HG03342 (cell line): ENCODE results near the gene M6PR.
A peak's percentile ranks its signal among the peaks of the same experiment; 100 is the strongest.
"Not testable (repeated sequence)": the region's sequence is repeated elsewhere in the genome, so short reads cannot be mapped to it uniquely, and the experiment has no call there.

Experiments used
- ATAC-seq: cut with Tn5 transposase; IDR thresholded peaks from one replicate; pipeline ENCODE4 v1.9.1; 2021; ENCODE audit warnings: mild to moderate bottlenecking, moderate library complexity; ENCODE audit not compliant: unreplicated experiment

The M6PR gene

DNA sequence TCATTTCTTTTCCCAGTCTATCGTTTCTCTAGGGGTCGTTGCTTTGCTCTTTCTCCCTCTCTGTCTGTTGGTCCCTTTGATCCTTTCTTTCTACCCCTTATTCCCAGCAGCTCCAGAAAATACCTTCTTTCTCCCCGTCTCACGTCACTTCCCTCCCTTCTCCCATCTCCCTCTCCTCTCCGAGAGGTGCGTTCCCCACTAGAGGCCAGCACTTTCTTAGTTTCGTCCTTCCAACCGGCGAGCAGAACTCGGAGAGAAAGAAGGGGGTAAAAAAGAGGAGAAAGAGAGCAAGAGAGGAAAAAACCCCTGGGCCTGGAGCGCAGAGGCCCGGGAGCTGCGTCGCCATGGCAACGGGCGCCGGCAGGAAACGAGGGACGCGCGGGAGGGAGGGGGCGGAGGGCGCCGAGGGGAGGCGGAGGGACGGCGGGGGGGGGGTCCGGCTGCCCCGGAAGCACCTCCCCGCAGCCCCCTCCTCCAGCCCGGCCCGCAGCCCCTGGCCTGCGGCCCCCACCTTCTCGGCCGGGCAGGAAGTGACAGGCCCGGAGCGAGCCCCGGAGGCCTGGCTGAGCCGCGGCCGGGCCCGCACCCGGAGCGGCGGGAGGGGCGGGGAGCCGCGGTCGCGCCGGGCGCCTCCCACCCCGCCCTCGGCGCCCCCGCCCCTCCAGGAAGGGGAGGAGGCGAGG, 35.3 kb downstream of the M6PR start, which contains the start of gene PHC1:
PHC1 (plus strand) TSS at position 477 of the 683 bp plus-strand sequence. CDS start 3,169 bp downstream, outside the sequence.
- peak; percentile 55 for ATAC-seq

DNA sequence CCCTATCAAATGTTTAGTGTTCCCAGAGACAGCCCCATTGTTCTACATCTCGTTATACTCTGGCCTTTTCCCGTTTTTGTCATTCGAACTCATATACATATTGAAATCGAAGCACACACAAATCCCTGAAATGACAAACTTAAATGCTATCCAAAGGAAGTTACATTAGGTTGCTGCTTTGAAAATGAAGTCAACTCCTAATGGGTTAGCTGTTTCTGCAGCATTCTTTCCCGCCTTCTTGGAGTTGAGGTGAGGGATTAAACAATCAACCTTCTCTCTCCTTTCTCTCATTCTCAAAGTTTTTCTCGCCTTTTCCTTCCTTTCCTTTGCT, 35.8 kb downstream of the M6PR start:
- ATAC-seq: no peak

DNA sequence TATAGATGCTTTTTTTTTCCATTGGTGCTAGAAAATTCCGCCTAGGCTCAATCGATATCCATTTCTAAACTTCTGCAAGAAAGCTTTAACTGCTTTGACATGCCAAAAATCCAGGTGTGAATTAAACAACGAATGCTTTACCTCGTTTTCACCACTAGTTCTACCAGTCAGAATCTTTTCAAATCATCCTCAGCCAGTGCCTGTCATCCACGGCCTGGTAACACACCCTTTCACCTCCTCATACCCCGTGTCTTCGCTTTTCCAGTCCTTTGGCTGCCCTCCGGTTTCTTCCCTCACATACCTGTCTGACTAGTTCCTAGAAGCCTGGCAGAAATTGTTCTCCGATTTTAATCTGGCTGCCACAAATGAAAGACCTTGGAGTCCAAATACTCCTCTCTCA, 36.5 kb downstream of the M6PR start:
- no peak for ATAC-seq

DNA sequence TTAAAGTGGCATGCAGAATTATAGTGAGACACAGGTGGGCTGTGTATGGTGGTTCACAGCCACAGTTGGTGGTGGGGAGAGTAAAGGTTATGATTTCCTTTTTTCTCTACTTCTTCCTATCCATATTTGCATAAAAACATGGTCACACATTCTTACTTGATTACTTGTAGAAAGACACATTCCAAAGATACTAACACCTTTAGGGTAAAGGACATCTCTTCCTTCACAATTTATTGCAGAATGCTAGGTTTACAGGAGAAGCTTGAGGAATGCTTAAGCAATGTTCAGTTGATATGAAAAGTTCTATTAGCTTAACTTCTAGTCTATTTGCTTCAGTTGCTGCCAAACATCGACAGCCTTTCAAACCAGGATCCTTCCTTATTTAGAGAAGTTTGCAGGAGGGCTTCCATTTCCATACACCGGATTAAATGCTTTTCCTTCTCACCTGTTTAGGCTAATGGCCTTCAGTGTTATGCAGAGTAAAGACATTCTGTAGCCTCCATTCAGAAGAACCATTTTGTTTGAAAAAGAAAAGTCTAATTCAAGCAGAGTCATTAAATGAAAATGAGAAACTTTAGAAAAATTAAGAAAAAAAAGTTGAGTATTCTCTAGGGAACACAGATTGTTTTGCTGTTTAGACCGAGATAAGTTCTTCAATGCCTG, 37.7 kb downstream of the M6PR start:
- no peak for ATAC-seq

DNA sequence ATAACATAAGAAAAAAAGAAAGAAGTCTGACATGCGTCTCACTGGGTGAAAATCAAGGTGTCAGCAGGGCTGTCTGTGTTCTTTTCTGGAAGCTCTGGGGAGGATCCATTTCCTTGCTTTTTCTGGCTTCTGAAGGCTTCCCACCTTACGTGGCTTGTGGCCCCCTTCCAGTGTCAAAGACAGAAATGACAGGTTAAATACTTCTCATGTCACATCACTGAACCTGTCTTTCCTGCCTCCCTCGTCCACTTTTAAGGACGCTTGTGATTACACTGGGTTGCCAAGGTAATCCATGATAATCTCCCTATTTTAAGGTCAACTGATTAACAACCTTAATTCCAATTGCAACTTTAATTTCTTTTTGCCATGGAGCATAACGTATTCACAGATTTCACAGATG, 39.7 kb downstream of the M6PR start:
- no peak for ATAC-seq

DNA sequence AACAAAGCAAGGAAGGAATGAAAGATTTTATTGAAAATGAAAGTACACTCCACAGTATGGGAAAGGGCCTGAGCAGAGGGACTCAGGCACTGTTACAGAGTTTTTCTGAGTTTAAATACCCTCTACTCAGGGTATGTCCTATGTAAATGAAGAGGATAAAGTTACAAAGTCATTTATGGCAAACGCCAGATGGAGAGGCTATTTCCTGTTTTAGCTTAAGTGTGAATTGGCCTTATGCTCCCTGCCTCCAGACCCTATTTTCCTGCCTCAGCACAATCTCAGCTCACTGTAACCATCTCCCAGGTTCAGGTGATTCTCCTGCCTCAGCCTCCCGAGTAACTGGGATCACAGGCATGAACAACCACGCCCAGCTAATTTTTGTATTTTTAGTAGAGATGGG, 41.9 kb downstream of the M6PR start:
- no peak for ATAC-seq

DNA sequence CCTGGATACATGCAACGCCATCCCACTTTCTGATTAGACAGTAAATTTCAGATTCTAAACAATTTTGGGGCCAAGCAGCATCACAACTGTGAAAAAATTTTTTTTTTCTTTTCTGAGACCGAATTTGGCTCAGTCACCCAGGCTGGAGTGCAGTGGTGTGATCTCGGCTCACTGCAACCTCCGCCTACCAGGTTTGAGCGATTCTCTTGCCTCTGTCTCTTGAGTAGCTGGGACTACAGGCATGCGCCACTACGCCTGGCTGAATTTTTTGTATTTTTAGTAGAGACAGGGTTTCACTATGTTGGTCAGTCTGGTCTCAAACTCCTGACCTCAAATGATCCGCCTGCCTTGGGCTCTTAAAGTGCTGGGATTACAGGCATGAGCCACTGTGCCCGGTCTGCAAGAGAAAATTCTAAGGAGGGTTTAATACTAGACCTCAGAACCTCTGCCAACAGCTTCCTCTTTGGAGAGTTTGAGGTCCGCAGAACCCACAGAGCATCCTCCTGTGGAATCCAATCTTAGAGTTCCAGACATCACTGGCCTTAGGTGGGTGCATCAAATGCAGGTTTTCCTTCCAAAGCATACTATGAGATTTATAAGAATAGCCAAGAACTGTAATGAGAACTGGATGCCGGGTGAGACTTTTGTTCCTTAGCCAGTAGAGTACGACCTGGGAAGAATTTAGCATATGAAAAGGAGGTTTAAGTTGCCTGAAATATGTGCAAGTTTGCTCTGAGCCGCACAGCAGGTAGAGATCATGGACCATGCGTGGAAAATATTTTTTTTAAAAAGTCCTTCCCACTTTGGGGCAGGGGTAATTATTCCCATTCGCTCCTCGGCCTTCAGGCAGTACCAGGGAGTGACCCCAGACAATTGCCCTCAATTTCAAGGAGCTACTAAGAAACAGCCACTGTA, 42.9 kb downstream of the M6PR start:
- ATAC-seq: no peak

DNA sequence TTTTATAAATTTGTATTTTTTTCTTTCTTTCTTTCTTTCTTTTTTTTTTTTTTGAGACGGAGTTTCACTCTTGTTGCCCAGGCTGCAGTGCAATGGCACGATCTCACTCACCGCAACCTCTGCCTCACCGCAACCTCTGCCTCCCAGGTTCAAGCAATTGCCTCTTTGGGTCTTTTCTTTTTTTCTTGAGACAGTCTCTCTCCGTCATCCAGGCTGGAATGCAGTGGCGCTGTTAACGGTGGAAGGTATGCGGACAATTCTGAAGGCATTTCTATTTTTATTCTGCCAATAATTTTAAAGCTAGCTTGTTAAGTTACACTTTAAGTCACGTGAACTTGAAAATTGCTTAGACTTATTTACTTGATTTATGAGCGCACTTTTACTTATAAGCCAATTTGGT, 43.9 kb downstream of the M6PR start:
- no peak for ATAC-seq

DNA sequence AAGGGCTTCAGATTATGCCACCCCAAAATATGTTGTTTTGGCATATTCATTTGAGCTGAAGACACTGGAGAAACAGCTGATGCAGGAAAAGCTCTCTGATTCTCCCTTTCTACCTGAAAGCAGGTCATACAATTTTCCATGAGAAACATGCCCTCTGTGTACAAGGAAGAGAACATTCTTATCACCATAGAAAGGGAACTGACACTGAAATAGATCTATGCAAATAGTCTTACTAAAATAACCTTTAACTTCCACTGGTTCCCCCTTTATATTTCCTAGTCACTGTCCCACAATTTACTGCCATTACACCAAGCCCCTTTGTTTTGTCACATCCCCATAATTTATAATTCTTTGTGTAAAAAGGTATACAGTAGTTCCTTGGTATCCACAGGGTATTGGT, 44.8 kb downstream of the M6PR start:
- no peak for ATAC-seq

DNA sequence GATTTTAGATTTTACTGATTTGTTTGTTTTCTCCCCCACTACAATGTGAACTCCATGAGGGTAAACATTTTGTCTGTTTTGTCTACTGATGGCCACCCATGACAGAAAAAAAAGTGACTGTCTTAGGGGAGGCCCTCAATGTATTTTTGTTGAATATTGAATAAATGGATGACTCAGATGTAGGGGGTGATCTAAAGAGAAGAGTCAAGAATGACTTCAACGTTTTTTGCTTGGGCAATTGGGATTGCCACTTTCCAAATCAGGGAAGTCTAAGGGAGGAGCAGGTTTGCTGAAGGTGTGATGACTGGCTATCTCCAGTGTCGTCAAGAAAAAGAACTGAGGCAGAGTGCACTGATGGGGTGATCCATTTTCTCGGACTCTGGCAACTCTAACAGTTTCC, 45.8 kb downstream of the M6PR start:
- ATAC-seq: no peak

DNA sequence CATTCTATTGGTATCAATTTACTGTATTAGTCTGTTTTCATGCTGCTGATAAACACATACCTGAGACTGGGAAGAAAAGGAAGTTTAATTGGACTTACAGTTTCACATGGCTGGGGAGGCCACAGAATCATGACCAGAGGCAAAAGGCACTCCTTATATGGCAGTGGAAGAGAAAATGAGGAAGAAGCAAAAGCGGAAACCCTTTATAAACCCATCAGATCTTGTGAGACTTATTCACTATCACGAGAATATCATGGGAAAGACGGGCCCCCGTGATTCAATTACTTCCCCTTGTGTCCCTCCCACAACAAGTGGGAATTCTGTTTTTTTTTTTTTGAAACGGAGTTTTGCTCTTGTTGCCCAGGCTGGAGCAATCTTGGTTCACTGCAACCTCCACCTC, 46.7 kb downstream of the M6PR start:
- ATAC-seq: not testable (repeated sequence)

DNA sequence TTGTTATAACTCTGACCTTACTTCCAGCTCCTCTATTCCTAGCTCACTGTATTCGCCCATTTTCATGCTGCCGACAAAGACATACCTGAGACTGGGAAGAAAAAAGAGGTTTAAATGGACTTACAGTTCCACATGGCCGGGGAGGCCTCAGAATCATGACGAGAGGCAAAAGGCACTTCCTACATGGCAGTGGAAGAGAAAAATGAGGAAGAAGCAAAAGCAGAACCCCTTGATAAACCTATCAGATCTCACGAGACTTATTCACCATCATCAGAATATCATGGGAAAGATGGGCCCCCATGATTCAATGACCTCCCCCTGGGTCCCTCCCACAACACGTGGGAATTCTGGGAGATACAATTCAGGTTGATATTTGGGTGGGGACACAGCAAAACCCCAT, 49.6 kb downstream of the M6PR start:
- ATAC-seq: no peak

DNA sequence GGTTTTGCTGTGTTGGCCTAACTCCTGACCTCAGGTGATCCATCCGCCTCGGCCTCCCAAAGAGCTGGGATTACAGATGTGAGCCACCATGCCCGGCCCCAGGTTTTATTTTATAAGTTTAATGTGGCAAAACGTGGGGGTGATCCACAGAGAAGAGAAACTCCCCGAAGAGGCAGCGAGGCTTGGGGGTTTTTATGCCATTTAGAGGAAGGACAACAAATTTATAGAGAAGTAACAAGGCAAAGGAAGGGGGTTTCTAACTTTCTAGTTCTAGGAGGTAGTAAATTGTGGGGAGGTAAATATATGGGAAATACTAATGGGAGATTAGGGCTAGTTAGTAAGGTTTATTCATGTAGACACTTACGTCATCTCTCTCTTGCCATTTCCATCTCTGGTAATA, 52.4 kb downstream of the M6PR start:
- ATAC-seq: no peak

DNA sequence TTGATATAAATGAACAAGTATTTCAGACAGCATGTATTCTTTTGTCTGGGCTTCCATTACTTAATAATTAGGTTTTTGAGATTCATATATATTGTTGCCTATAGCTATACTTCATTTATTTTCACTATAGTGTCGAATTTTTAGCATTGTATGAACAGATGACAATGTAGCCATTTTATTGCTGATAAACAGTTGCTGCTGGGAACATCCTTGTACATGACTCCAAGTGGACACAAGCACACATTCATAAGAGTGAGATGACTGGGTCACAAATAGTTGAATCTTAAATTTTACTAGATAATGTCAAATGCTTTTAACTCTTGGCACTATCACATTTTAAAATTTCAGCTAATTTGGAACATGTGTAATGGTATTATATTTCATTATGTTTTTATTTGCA, 54.5 kb downstream of the M6PR start:
- no peak for ATAC-seq

DNA sequence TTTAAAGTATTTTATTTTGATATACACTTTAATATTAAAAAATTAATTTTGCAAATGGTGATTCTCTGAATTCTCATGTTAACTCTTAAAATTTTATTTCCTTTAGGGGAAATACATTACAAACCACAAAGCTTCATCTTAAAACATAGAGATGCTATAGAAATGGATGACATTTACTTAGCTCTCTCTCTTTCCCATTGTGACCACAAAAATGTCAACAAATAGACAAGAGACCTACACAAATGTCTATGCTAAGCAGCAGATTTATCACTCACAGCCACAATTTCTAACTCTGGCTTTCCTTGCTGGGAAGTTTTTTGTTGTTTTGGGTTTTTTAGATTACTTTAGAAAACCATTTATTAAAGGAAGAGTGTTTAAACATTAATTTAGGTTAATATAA, 55.1 kb downstream of the M6PR start:
- no peak for ATAC-seq

DNA sequence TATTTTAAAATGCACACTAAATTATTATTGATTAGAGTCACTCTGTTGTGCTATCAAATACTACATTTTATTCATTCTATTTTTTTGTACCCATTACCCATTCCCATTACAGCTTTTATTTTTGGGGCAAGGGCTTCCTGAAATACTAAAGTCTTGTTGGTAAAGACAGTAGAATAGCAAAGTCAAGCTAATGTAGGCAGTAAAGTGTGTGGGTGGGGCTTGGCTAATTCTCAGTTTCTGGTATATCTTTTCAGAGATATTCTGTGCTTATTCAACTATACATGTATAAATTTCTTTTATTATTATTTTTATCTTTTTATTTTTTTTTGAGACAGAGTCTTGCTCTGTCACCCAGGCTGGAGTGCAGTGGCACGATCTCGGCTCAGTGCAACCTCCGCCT, 57.5 kb downstream of the M6PR start:
- no peak for ATAC-seq
